ENCODE data around the gene TGFBR2.

DNA sequence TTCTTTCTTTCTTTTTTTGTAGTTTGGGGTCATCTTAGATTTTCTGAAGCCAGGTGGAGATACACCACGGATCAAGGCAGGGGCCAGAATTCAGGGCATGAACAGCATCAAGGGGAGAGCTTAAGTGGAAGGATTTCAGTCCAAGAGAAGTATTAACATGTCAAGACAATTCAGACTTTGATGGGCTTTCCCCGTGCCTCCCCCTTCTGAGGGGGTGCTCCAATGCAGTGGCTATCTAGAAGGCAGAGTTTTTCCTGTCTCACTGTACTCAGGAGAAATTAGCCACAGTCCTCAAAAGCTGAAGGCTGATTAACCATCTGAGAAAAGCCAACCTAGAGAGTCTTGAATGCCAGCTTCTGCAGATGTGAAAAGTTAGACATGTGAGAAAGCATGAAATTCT is 127.3 kb downstream of the TGFBR2 start:
- TF ChIP-seq, protein P1, sequence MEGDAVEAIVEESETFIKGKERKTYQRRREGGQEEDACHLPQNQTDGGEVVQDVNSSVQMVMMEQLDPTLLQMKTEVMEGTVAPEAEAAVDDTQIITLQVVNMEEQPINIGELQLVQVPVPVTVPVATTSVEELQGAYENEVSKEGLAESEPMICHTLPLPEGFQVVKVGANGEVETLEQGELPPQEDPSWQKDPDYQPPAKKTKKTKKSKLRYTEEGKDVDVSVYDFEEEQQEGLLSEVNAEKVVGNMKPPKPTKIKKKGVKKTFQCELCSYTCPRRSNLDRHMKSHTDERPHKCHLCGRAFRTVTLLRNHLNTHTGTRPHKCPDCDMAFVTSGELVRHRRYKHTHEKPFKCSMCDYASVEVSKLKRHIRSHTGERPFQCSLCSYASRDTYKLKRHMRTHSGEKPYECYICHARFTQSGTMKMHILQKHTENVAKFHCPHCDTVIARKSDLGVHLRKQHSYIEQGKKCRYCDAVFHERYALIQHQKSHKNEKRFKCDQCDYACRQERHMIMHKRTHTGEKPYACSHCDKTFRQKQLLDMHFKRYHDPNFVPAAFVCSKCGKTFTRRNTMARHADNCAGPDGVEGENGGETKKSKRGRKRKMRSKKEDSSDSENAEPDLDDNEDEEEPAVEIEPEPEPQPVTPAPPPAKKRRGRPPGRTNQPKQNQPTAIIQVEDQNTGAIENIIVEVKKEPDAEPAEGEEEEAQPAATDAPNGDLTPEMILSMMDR (IDR thresholded peaks at IDR 0.05) = no peak
- TF ChIP-seq POLR2A (IDR thresholded peaks at IDR 0.05) = no peak

Measured in esophagus squamous epithelium (tissue), 4 donors.